Hindlimb muscle (tissue), 1 donor: ENCODE data around the gene DGKI. TPM values are rescaled to one million over a fixed set of nuclear protein-coding genes. Genes with fewer than 3 reads are reported as not detected.

Experiments
- DNase-seq: peaks from one replicate; pipeline ENCODE4 v3.0.0-alpha.2; 2013
- polyA plus RNA-seq: library from polyadenylated mRNA; unstranded; fragments of 120-200 nt; gene quantifications from one replicate; pipeline ENCODE4 v1.2.1, GENCODE V29; 2013; ENCODE audit not compliant: insufficient read length

DGKI gene
- 0.61 TPM for polyA plus RNA-seq

DNA sequence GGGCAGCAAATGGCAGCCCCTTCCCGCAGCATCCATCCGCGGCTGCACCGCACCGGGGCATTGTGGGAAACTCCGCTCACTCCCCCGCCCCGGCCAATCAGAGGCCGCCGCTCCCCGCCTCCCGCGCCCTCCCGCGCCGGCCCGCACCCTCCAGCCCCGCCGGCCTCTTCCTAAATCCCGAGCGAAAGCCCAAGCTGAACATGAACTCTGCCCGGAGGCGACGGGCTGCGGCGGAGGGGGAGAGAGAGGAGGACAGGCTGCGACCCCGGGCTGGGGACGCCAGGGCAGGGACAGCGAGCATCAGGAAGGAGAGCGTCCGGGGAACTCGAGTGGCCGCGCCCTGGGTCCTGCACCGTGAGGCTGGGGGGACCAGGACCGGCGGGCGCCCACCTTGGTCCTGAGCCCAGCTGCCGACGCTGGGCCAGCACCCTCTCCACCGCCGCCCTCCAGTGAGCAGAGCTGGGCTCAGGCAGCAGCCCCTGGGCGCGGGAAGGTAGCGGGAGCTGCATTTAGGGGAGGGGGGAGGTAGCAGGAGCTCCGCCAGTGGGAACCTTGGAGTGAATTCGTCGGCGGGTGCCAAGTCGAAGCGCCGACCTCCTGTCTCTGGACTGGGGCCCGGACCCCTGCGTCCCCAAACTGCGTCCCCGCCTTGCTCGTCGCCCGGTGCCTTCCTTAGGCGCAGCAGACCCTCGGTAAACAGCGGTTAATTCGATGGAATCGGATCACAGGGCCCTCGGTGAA lies at the start of gene DGKI:
Gene DGKI, minus strand, starts transcription at position 148 of the 741 bp plus-strand sequence.
- no peak for DNase-seq

DNA sequence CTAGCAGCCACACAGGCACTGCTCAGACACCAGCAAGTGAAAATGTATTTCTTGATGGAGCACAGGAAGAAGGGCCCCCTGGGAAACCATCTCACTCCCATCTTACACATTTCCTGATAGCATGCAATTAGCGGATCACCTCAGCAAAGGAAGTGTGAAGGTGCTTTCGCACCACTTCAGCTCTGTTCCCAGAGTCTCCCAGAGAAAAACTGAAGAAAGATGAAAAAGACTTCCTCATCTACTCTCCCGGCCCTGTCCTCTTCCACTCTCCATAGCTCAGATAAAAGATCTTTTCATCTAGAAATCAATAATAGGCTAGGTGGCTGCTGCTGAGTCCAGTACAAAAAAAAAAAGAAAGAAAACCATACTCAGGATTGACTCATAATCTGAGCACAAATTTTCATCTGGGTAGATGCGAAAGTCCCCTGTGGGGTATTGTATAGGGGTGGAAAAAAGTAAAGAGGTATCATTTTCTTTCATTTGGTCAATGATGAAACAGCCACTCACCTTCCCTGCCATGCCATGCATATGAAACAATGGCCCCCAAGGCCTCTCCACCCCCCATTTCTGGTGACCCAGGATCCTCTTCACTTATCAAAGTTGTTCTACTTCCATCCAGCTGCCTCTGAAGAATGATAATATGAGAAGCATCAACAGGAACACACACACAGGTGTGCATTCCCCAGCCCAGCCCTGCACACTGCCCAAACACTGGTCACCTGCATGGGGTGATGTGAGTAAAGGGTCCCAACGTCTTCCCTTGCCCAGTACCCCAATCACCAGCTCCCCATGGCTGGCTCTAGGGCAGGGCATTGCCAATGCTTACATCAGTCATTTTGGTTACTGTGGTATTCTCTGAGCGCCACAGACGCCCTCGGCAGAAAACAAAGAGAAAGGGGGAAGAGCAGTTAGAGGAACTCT lies 48.8 kb upstream of the DGKI start:
- DNase-seq = no peak

DNA sequence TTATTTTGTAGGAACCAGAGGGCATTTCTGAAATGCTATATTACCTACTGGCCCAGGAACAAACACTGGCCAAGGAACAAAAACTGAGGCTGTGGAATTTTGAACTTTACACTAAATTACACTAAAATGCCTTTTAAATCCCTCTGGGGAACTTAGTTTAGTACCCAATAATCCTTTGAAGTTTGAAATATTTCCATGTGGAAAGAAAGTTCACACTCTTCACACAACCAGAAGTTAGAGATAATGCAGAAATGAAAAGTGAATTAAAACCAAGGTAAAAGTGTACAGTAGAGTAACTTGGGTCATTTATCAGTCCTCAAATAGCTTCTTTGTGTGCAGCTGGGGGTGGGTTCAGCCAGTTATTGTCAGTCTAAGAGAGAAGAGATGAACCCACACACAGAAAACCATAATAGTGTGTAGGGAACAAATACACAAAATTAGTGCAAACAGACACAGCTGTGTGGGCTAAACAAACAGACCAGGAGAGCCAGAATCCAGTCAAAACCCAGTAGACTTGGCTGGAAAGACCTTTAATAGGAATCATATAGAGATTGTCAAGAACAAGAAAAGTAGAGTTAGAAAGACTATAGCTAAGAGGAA lies 46.5 kb upstream of the DGKI start:
- DNase-seq = no peak

DNA sequence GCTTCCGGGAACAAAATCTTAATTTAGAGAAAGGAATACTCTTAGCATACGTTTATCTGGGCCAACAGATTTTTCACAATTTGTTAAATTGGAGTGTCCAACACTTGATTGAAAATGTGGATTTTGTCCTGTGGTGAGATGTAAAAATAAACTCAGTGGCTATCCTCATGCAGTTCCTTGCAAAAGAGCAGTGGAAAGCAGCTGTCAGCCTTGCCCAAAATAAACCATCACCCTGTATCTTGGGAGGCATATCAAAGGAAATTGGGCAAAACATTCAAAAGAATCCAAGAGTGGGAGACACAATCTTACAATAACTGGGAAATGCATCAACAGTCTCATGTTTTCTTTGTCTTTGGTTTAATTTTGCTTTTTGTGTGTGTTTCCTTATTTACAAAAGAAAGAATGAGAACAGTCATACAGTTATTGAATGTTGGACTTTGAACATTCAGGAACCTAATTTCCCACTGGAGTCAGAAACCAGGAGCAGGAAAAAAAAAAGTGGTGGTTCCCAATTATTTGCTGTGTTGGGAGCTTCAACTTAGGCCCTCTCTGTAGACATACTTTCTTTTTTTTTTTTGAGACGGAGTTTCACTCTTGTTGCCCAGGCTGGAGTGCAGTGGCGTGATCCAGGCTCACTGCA lies 44.4 kb upstream of the DGKI start:
- no peak for DNase-seq

DNA sequence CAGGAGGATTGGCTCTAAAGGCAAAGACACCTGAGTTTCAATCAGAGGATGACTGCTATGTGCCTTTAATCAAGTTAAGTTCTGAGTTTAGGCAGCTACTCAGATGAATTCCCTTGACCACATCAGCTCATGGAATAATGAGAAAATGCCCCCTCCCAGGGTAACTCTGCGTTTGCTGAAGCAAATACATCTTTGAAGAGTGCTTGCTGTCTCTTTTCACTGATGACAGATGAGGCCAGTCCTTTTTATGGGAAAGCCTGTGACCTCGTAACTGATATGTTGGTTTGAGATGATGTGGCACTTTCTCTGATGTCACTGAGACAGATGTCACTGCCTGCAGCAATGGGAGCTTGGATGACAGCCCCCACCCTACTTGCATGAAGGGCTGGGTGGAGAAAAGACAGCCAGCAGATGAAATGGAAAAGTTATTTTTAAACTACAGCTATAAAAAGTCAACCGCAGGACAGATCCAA lies 43.7 kb upstream of the DGKI start:
- no peak for DNase-seq

DNA sequence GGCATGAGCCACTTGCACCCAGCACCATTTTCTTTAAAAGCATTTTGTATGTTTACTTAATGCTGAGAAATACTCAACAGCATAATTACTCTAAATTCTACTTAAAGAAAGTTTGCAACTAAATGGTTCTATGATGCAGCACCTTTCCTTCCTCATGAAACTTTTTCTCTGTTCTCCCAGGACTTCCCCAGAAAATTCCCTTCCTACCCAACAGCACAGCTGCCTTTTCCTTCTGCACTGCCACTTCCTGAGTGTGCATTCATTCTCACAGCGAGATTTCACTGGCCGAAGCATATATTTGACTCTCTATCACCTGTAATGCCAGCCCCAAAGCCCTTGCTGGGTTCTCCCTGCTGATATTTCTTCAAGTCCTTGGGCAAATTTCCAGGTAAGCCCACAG lies 41.5 kb upstream of the DGKI start:
- no peak for DNase-seq

DNA sequence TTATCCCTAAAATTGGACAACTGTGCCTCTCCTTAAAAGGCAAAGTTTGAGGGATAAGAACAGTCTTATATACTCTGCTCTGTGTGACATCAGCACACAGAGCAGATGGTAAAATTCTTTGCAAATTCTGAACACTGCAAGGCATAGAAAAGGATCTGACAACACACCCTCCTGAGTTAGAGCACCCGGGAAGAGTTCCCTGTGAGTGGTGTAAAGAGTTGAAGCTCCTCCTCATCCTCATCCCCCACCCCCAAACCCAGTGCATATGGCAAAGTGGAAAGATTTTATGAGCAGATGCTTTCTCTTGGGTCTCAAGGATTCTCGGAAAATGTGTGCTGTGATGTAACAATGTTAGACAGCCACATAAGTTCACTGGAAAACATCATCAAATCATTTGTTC lies 40.0 kb upstream of the DGKI start:
- DNase-seq = peak; percentile 67

DNA sequence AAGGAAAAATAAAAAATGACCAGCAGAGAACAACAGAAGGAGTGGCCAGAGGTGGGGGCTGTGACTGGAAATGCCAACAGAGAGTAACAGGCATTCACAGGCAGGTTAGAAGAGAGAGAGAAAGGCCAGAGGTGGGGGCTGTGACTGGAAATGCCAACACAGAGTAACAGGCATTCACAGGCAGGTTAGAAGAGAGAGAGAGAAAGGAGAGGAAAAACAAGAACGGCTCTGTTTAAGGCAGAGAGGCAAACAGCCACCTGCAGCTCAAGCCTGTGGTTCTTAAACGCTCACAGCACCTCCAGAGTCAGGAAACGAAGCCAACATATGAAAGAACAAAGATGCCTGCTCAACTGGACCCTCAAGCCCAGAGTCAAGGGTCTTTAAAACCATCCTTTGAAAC lies 39.5 kb upstream of the DGKI start:
- no peak for DNase-seq

DNA sequence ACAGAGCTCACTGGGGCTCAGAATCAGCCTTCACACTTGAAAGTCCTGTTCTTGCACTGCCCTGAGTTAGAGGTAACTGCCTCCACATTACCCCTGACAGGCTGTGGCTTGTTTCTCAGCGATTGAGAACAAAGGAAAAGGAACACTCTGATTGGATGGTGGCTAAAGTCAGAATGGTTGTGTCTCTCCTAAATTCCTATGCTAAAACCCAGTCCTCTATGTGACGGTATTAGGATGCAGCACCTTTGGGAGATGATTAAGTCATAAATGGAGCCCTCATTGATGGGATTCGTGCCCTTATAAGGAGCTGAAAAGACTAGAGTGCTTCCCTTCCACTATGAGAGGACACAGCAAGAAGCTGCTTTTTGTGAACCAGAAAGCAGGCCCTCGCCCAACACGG lies 38.9 kb upstream of the DGKI start:
- no peak for DNase-seq

DNA sequence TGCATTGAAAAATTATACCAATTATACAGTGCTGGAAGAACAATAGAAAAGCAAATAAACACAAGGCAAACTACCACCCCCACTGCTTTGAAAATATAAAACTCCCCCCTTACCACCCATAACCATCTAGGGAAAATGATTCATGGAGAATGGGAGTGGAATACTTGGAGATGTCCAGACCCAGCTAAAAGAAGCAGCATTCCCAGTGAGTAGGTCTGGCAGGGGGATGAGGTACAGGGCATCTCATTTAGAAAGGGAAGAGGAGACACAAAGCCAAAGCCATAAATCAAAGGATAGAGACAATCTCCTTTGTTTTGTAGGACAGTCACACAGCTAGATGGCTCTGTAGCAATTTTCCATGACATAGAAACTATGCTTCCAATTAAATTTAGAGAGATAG lies 36.0 kb upstream of the DGKI start:
- DNase-seq = no peak

DNA sequence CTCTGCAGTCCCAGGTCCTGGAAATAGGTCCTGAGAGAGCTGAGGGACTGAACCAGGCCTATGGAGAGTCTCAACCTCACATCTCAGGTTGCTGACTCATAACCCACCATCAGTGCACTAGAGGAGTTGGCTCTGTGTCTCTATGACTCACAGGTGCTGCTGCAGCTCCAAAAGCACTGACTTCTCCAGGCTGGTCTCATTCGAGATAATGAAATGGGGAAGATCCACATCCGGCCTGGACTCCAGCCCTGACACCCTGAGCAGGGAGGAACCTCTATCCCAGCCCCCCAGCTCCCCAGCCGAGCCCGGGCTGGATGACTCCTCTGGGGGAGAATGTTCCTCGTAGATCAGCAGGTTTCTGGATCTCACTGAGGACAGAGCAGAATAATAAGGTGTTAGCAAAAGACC lies 35.5 kb upstream of the DGKI start:
- no peak for DNase-seq

DNA sequence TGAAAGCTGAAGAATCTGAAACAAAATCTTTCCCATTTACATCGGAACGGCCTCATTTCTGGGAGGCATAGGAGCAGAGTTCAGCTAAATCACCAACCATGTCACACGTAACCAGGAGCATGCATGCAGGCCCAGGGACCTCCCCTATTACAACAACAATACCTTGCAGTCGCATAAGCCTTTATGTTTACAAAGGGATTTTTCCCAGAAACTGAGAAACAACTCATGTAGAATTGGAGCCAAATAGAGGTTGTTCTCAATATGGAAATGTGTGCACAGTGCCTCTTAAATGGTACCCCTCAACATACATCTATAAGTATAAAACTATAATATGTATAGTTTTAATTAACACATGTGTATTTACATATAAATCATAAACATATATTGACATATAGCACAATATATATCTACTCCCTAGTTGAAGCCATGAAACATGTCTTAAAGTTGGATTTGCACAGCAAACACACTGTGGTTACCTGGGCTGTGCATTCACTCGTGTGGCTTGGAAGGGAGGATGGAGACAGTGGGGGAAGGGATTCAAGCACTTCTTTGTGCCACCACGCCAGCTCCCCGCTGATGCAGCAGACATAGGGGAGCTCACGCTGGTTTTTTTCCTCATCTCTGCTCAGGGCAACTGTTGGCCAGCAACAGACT lies 35.0 kb upstream of the DGKI start:
- no peak for DNase-seq

DNA sequence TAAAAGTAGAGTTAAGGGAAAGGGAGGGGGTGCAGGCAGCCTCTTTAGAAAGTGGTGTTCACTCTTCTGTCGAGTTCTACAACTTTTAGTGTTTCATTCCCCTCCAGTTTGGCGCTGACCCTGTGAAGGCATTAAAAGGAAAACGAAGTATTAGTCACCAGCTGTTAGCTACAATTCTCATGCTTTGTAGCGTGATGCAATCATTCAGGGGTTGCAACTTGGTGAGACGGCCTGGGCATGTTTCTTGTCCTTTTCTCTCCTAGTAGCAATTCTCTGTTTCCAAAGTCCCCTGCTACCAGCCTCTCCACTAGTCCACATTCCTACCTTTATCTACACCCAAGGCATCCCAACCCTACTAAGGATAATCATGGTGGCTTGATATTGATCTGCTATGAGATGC lies 33.7 kb upstream of the DGKI start:
- DNase-seq = no peak

DNA sequence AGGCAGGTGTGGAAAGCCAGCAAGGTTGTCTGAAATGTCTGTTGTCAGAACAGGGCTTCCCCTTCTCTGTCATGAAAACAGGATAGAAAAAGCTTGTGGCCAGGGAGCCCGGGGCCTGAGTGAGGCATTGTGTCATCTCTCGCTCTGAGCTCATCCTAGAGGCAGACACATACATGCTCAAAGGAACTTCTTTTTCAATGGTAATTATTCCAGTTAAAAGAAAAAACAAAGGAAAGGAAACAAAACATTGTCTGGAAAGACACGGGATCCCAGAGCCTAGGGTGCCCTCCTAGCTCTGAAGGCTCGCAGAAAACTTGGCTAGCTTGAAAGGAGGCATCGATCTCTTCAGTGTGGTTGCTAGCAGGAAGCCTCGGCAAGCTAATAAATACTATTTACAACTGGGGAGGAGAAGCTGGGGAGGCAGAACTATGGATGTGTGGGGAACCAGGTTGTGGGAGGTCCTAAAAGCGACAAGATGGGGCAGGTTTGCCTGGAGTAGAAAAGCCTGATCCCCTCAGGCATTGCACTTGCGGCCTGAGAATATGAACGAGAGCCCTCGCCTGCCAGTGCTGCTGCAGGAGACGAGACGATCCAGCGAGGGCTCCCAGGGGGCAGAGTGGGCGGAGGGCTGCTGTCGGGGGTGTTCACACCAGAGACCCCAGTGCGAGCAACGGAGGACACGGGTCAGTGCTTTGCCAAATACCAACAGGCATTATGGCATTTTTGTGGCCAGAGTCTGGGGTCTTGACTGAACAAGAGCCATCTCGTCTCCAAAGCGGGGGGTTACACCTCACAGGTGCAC lies 32.8 kb upstream of the DGKI start:
- DNase-seq = no peak

DNA sequence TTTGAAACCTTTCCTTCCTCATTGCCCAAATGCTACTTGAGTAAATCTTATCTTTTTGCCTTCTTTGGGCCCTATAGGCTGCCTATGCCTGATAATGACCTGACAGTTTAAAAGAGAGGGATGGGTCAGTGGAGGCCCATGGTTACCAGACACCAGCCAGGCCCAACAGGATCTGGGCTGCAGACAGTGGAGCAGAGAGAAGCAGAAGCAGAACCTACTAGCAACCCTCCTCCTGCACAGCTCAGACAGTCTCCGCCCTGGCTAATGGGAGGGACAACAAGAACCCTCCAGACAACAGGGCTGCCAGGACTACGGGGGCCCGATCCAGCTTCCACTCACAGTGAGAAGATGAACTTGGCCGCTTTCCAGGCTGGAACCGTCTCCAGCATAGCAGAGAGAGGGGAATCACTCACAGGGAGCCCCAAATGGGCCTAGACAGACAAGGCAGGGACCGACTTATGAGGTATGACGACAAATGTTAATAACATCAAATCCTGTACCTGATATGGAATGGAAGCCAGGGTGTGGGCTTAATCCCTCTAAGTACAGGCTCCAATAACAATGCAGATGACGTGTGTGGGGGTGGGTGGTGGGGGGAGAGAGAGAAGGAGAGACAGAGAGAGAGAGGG lies 31.7 kb upstream of the DGKI start:
- peak; percentile 89 for DNase-seq

DNA sequence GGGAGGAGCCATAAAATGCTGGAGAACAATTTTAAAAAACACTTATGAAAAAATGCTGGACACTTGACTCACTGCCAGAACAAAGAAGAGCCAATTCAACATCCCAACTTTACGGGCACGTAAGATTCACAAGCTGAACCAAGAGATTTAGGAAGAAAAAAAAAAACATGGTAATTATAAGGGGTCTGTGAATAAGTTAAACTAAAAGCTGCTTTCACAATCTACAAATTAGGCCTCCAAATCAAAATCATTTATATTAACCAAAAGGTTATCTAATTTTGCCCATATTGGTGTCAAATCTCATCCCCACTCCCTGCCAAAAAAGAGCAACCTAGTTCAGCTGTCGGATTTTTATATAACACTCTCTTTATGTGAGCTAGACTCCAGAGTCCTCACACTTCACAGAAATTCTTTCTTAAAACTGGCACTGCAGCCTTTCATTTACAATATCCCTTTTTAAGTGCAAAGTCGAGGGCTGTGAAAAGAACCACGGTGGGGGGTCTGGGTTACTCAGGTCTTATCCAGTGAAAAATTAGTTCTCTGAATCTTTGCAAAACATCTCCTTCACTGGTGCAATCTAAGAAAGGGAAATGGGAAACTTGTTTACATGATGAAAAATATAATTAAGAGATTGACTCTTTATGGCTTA lies 30.4 kb upstream of the DGKI start:
- DNase-seq = no peak

DNA sequence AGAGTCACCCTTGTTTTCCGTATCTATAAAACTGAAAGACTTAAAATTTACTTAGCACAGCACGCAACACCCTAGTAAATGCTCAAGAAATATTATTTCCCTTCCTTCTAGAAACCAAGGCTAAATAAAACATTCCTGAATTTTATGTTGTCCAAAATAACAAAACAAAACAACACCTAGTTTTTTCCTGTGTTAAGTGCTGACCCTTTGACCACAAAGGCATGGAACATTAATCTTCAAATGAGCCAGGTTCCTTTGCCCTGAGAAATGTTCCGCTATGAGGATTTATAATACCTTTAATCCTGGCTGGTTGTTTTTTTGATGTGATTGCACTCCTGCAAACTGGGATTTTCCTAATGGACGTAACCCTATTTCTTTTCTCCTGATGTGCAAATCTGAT lies 29.0 kb upstream of the DGKI start:
- DNase-seq = no peak

DNA sequence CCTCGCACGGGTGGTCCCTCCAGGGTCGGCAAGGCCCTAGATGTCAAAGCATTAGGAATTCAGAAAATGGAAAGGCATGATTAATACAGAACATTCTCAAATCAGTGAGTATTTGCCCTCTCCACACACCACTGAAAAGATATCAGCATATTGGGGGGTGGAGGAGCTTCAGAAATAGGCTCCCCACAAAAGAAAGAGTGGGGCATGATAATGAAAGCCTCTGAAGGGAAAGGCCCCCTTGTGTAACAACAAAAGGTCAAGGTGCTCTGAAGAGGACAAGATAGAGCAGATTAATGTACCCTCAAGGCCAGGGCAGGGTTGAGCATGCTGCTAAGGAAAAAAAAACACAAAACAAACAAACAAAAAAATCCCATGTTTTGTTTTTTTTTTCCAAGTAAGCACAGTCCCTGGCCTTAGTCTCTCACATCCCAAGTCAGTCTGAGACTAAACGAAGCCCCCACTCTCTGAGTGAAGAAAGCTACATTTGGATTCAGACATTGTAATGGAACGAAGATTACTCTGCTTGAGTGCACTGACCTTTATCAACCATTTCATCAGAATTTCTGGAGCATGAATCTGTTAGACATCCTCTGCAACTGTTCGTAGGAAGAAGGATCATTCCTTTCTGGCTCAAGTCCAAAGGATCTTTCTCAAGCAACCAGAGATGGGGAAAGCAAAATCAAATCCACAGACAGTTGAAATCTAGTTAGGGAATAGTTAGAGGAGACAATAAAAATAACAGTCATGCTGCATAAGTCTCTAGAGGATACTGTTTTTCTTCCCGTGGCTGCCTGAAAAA lies 27.4 kb upstream of the DGKI start:
- DNase-seq = peak; percentile 51

DNA sequence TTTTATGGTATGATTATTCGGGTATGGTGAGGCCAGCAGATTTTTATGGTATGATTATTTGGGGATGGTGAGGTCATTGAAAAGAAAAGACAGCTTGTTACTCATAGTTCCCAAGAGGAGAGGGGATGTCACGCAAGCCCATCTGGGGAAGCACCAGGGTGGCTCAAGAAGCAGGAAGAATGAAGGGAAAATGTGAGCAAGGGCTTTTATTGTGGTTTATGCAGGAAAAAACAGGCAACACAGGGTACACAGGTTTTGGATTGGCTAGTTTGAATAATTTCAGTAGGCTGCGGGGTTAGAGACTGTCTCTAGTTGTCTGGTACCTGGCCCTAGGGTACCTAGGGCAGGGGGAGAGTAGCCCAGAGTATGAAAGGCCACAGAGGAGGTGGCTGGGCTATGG lies 26.8 kb upstream of the DGKI start:
- DNase-seq = no peak
